Right lung (tissue), 5 donors: Measurements from ENCODE around the gene FHOD1. TPM values are rescaled to one million over a fixed set of nuclear protein-coding genes. Genes with fewer than 3 reads are reported as not detected.
A peak's percentile ranks its signal among the peaks of the same experiment; 100 is the strongest.

Experiments
- DNase-seq, 2 donors: peaks; one replicate each; pipeline ENCODE4 v3.0.0-alpha.2; 2013
- polyA plus RNA-seq, 5 donors: library from polyadenylated mRNA; unstranded; fragments of 120-200 nt; gene quantifications; one replicate each; pipeline versions ENCODE4 v1.2.1 to v1.2.3, GENCODE V29; 2013; ENCODE audit warnings: inconsistent platforms in 1 of 5, low replicate concordance in 1 of 5; ENCODE audit not compliant: insufficient read length in 5 of 5, insufficient read depth in 1 of 5

FHOD1 gene
- polyA plus RNA-seq, 5 donors, result 134 to 279 (median 182) TPM

DNA sequence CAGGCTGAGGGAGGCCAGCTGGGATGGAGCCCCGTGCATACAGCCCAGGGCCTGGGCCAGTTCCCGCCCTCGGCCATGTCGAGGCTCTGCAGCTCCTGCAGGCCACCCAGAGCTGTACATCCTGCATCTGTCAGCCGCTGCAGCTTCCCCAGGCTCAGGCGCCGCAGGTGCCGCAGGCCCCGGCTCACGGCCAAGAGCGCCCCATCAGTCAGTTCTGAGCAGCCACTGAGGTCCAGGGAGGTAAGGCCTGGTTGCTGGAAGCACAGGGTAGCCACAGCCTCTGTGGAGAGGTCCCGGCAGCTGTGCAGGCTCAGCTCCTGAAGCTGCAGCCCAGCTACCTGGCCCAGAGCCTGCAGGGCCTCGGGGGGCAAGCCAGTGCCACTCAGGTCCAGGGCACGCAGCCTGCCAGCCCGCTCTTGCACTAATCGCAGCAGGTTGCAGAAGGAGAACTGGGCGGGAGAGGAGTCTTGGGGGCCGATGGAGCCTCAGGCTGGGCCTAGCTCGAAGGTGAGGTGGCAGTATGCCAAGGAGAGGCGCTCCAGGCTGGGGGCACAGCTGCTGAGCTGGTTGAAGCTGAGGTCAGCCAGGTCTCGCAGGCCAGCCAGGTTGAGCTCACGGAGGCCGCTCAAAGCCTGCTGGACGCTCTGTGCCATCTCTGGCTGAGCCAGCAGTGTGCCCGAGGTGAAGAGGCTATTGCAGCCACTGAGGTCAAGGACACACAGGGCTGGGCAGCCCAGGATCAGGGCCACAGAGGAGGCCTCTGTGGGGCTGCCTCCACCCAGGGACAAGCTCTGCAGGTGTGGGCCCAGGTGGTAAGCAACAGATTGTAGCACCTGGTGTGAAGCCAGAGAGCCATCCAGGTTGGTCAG is 37.0 kb downstream of the FHOD1 start:
- no peak for DNase-seq

DNA sequence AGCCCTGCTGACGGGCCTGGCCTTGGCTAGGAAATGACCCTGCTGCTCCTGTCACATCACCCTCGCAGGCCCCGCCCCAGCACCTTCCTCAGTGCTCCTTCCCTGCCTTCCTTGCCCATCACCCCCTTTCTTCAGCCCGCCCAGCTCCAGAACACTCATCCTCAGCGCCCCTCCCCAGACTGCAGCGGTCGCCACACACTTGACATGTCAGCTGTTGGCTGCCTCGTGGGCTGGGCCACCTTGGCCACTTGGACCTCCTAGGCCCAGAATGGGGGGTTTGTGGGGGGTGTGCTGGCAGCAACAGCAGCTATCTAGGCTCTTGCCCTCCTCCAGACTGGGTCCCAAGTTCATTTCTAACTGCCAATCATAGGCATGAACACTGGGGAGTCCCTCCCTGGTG is 37.7 kb downstream of the FHOD1 start:
- no peak for DNase-seq

DNA sequence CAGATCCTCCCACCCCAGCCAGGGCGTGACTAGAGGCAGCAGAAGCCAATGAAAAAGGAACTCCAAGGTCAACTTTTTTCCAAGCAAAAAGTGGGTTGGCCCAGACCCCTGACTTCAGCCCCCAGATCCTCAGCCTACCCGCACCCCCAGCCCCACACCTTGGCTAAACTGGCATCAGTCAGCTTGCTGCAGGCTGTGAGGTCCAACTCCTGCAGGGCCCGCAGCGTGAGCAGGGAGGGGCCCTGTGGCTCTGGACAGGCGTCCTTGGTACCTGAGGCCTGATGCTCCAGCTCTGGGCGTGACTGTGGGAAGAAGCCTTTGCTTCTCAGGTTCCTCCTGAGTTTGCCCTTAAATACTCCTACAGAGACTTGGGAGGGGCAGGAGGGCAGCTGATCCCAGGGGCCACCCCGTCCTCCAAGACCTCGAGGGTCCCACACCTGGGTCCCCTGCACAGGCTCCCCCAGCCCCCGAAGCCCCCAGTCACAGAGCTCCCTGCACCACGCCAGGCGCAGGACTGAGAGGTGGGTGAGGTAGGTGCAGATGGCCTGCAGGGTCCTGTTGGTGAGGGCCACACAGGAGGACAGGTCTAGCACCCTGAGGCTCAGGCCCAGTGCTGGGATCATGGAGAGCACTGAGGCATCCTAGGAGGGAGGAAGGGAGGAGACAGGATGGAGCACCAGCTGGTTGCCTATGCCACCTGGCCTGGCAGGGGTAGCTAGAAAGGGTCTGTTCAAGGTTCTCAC is 39.0 kb downstream of the FHOD1 start:
- DNase-seq, result no peak

DNA sequence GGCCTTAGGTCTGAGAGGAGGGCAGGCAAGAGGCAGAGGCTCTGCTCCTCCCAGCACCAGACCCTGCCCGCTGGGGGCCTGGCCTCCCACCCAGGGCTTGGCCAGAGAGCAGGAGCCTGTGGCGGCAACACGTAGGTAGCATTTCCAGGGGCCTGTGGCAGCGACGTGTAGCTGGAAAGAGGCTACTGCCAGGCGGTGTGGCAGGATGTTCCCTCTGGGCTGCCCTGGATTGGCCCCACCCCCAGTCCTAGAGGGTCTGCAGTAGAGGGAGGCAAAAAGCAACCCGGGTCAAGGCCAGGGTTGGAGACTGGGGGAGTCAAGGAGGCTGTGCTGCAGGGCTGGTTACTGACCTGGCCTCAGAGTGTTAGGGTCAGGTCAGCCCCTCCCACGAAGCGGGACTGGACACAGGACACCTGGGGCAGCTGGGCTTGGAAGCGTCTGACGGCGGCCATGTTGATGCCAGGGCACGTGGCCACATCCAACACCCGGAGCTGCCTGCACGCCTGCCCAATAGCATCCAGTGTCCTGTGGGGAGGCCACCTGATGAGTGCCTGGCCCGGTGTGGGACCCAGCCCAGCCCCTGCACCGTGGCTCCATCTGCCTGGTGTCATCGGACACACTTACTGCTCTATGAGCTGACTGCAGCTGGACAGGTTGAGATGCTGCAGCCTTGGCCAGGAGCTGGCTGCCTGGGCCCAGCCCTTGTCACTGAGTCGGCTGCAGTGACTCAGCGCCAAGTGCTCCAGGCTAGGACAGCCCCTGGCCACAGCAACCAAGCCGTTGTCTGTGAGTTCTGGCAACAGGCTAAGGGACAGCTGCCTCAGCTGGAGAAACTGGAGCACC is 39.8 kb downstream of the FHOD1 start:
- DNase-seq, result no peak

DNA sequence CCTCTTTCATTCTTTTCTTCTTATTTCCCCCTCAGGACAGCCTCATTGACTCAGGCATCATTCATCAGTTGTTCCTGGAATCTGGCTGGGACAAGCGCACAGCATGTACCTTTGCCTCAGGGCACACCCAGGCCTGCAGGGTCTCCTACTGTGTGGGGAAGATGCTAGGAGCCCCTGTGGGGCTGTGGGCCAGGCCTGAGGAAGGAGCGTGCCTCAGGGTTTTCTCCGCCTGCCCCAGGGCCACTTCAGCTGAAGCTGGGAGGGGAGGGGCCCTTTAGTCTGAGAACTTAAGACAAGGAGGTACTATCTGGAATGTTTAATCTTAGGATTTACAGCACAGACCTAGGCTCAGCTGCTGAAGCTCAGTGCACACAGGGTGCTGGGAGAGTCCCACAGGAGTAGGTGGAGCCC is 40.4 kb downstream of the FHOD1 start:
- DNase-seq, result no peak

DNA sequence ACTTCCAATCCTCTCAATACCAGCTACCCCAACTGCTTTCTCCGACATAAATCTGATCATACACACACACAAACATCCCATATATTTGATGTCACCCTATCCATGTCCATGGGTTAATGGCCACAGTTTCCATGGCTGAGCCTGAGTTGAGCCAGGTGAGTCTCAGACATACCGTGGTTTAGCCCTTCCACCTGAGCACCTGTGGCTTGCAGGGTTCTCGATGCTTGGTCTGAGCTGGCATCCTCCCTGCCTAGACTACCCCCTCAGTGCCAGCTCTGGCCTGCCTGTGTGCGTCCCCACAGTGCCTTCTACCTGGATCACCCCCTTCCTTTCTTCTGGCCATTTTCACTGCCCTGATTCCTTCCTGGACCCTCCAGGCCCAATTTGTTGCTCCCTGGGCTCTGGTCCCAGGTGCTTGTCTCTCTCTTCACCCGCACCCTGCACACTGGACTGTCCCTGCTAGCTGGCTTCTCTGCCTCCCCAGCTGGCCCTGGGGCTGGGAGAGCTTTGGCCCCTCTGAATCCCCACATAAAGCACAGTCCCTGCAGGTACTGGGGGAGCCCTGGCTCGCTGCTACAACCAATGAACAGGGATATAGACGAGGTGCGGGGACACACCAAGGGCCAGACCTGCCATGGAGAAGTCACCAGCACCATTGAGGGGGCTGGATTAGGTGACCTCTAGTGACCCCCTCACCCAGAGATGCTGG is 41.0 kb downstream of the FHOD1 start:
- no peak for DNase-seq

DNA sequence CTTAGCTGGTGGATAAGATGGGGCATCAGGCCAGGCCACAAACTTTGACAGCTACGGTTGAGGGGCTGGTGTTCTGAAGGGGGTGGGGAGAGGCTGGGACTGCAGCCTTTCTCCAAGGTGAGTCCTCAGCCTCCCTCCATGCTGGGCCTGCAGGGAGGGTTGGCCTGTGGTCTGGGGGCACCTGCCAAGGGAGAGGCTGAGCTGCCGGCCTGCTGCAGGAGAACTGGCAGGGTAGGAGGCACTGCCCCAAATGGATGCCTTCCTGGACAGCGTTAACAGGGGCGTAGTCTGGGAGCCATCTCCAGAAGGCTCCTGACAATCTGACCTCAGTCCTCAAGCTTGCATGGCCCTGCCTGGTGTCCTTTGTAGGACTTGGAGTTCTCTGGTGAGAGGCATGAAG is 43.2 kb downstream of the FHOD1 start:
- DNase-seq, result no peak

DNA sequence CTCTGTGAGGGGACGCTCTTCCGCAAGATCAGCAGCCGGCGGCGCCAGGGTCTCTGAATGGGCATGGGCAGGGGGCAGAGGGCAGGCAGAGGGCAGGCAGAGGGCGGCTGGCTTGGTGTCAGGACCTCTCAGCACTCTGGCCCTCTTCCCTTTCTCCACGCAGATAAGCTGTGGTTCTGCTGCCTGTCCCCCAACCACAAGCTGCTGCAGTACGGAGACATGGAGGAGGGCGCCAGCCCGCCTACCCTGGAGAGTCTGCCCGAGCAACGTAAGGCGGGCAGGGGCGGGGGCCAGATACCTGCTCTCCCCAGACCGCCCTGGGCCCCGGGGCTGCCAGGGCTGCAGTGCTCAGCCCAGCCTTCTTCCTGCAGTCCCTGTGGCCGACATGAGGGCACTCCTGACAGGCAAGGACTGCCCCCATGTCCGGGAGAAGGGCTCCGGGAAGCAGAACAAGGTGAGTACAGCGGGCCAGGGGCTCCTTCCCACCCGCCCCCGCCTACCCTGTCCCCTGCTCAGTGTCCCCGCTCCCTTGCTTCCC is 44.3 kb downstream of the FHOD1 start:
- DNase-seq, result no peak

GRCh38 chr16:67202426-67202825 is 44.9 kb downstream of the FHOD1 start:
- DNase-seq, result no peak

GRCh38 chr16:67201411-67202345 is 45.6 kb downstream of the FHOD1 start:
- DNase-seq, result no peak

DNA sequence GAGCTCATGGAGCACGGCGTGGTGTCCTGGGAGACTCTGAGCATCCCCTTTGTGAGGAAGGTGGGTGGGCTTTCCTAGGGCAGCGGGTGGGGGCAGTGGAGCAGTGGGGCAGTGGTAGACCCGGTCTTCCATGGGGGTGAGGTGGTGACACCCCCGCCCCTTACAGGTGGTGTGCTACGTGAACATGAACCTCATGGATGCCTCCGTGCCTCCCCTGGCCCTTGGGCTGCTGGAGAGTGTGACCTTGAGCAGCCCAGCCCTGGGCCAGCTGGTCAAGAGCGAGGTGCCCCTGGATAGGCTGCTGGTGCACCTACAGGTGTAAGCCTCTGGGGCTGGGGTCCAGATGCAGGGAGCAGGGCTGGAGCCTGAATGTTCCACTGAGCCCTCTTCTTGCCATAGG is 46.8 kb downstream of the FHOD1 start:
- DNase-seq, result no peak

DNA sequence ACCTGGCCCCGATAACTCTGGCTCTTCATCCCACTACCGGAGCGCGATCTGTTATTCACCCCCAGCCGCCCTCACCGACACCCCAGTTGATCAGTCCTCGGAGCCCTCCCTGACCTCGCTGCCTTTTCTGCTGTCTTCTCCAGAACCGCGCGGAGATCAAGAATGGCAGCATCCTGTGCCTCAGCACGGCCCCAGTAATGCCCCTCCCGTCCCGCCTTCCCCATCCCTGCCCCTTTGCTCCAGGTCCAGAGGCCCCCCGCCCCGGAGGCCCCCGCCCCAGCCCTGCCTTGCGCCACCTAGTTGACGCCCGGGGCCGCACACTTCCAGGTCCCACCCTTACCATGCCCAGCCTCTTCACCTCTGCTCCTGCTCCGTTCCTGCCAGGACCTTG is 47.5 kb downstream of the FHOD1 start:
- DNase-seq, result no peak

DNA sequence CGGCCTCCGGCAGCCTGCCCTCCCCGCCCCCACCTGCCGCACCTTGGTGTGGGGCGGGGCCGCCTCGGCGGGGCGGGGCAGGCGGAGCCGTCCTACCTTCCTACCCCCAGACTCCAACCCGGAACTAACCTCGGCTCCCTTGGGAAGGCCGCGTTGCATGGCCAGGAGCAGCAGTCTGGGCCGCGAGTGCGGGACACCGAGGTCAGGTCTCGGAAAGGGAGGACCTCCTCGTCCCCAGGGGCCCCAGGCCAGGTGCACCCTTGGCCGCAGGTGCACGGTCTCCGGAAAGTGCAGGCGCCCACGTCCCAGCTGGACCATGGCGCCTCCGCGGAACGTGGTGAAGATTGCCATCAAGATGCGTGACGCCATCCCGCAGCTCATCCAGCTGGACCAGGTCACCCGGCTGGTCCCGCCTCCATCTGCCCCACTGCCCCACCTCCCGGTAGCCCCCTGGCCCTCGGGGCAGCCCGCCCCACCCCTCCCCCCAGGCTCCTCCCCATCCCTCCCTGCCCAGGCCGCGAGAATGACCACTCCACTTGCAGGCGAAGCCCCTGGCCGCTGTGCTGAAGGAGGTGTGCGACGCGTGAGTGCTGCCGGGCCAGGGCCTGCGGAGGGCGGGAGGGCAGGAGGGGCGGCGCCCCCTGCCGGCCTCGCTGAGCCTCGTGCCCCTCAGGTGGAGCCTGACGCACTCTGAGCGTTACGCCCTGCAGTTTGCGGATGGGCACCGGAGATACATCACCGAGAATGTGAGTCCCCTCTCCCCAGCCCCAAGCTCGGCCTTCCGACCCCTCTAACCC is 48.1 kb downstream of the FHOD1 start, which contains the start of gene ELMO3:
Gene ELMO3, plus strand, starts transcription at position 121 of the 797 bp plus-strand sequence. Its CDS starts 196 bp downstream, at position 317.
- DNase-seq, result no peak

DNA sequence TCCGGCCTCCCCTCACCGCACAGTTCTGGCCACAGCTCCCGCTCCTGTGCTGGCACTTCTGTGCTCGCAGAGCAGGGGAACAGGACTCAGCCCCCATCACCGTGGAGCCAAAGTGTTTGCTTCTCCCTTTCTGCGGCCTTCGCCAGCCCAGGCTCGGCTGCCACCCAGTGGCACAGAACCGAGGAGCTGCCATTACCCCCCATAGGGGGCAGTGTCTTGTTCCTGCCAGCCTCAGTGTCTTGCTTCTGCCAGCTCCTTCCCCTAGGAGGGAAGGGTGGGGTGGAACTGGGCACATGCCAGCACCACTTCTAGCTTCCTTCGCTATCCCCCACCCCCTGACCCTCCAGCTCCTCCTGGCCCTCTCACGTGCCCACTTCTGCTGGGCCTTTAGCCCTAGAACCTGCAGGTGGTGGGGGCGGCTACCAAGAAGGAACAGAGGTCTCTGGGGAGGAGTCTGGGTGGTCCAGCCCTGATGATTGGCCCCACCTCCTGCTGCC is 49.0 kb downstream of the FHOD1 start:
- peak in 1 of 2 donors; percentile 46 for DNase-seq

GRCh38 chr16:67197704-67198103 is 49.6 kb downstream of the FHOD1 start:
- no peak for DNase-seq

- DNase-seq, result no peak
Measured at GRCh38 chr16:67196881-67197280, 50.4 kb downstream of the FHOD1 start.

DNA sequence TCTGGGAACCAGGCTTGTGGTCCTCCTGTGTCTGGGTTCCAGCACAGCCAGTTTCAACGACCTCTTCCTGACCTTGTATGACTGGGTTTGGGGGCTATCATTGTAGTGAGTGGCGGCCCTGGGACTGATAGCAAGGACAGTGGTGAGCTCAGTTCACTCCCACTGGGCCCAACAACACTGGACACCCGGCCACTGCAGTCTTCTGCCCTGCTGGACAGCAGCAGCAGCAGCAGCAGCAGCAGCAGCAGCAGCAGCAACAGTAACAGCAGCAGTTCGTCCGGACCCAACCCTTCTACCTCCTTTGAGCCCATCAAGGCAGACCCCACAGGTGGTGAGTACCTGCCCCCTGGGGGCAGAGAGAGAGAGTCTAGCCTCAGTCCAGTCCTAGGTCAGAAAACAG is 51.6 kb downstream of the FHOD1 start:
- no peak for DNase-seq

DNA sequence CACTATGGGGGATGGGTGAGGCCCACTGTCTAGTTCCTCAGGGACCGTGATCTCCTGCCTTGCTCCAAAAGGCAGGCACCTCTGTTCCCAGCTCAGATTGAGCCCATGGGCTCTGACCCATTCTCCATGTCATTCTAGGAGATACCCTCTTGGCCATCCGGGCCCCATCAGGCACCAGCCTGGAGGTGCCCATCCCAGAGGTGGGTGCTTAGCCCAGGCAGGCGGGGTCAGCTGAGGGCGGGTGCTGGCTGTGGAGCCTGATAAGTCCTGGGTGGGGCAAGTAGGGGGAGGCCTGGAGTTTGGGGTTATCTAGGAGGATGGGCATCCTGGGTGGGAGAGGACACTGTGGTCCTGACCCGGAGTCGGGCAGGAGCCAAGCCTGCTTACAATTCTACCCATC is 53.0 kb downstream of the FHOD1 start:
- no peak for DNase-seq

DNA sequence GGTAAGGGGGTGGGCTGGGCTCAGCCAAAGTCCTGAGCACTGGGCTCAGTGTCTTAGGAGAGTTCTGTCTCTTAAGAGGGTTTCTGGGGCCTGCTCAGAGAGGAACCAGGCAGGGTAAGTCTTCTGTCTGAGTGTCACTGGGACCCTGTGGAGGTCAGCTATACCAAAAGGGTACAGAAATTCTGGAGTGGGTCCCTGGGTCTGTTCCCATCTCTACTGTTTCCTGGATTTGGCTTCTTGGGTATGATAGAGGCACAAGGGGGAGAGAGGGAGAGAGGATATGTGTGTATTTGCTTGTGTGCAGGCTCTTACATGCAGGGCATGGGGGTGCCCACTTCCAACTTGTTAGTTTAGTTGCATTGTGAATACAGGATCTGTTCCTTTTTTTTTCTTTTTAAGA is 53.7 kb downstream of the FHOD1 start:
- no peak for DNase-seq
